Psoas muscle (tissue), 8 donors: ENCODE results near the gene IL24. TPM values are rescaled to one million over a fixed set of nuclear protein-coding genes. Genes with fewer than 3 reads are reported as not detected.

Experiments used
- ATAC-seq, 4 donors: fragments of 200-7000 bp; cut with Tn5 transposase; one replicate each; pipeline ENCODE4 v1.9.1; 2020; ENCODE audit warnings: moderate library complexity in 3 of 4, mild to moderate bottlenecking in 2 of 4
- DNase-seq, 2 donors: peaks; one replicate each; pipeline ENCODE4 v3.0.0-alpha.2; 2020
- H3K27ac ChIP-seq: fragments of 200-600 bp; one replicate; pipeline ENCODE4 v1.8.0; 2022
- H3K27me3 ChIP-seq, 3 donors: fragments of 200-600 bp in 1 of 3; one replicate each; pipeline versions ENCODE4 v1.6.1 to v1.8.0; 2013 to 2022; ENCODE audit warnings: low read length in 2 of 3, mild to moderate bottlenecking in 2 of 3, moderate library complexity in 1 of 3; ENCODE audit not compliant: insufficient read depth in 3 of 3
- H3K36me3 ChIP-seq, 2 donors: fragments of 200-600 bp in 1 of 2; one replicate each; pipeline versions ENCODE4 v1.6.1 to v1.8.0; 2013 to 2022; ENCODE audit warnings: low read depth in 1 of 2, mild to moderate bottlenecking in 1 of 2, moderate library complexity in 1 of 2; ENCODE audit not compliant: insufficient read depth in 1 of 2
- H3K4me1 ChIP-seq: fragments of 200-600 bp; one replicate; pipeline ENCODE4 v1.8.0; 2022
- H3K4me3 ChIP-seq: fragments of 200-600 bp; one replicate; pipeline ENCODE4 v1.8.0; 2022; ENCODE audit warnings: mild to moderate bottlenecking
- H3K9me3 ChIP-seq: fragments of 200-600 bp; one replicate; pipeline ENCODE4 v1.8.0; 2022
- WGBS, 3 donors: extraction: QIAGEN DNeasy Blood & Tissue Kit; methylation state at CpG; one replicate each; pipeline versions ENCODE4 v1.1.6 to v1.1.7; 2013; 5-methylcytosine and 5-hydroxymethylcytosine counted together
- intact Hi-C, 2 donors: fragments of 100-400 bp; cut with DNase I; formaldehyde crosslinking; loops; one replicate each; pipeline versions ENCODE4 v1.11.0 to v1.14.2; 2022
- polyA plus RNA-seq, 3 donors: library from polyadenylated mRNA; stranded (reverse); fragments of 200-250 nt; gene quantifications; one replicate each; pipeline ENCODE4 v1.2.3, GENCODE V29; 2013
- total RNA-seq, 4 donors: library from RNA; stranded (reverse); fragmentation: NEBNext Ultra II Directional in 2 of 4; extraction: Animal tissue kit (Norgen Biotek cat#: 25700) in 2 of 4; gene quantifications; one replicate each; pipeline versions ENCODE4 v1.2.1 to v1.2.4, GENCODE V29; 2021 to 2023
- TF ChIP-seq, protein P1 (sequence below): fragments of 200-600 bp; IDR thresholded peaks from one replicate; pipeline ENCODE4 v1.8.0; 2022; ENCODE audit warnings: antibody characterized with exemption
- donor health status: healthy with polysubstance abuse.
- donor health status: DM: no; HTN: no; CAD: no; lungs with moderate emphysema.
- donor health status: Bipolar disorder and iron deficiency.
- donor health status: healthy.
- donor health status: DM: yes; HTN: yes; CAD: no.
- donor health status: DM: no; HTN: no; CAD: no.
- donor health status: DM: no; HTN: no; CAD: no.
- donor health status: DM: yes; HTN: yes; CAD: no.

IL24 gene
- total and polyA plus RNA-seq, 7 donors, result 0.05 to 20.3 (median 0.23) TPM; not detected in 2

- TF ChIP-seq, protein P1, sequence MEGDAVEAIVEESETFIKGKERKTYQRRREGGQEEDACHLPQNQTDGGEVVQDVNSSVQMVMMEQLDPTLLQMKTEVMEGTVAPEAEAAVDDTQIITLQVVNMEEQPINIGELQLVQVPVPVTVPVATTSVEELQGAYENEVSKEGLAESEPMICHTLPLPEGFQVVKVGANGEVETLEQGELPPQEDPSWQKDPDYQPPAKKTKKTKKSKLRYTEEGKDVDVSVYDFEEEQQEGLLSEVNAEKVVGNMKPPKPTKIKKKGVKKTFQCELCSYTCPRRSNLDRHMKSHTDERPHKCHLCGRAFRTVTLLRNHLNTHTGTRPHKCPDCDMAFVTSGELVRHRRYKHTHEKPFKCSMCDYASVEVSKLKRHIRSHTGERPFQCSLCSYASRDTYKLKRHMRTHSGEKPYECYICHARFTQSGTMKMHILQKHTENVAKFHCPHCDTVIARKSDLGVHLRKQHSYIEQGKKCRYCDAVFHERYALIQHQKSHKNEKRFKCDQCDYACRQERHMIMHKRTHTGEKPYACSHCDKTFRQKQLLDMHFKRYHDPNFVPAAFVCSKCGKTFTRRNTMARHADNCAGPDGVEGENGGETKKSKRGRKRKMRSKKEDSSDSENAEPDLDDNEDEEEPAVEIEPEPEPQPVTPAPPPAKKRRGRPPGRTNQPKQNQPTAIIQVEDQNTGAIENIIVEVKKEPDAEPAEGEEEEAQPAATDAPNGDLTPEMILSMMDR, result no peak
- ATAC-seq (no peak), DNase-seq (no peak)
- WGBS, 3 donors, result 82 to 84% (median 82%) methylated on average over 17 of the region's 17 CpGs
- no peaks in the 10 kb centered on the region for H3K9me3 ChIP-seq
- H3K27me3 ChIP-seq, result no peaks in the 10 kb centered on the region
- H3K27ac ChIP-seq, result no peak overlapping the region
- no peak overlapping the region for H3K4me3 ChIP-seq
- H3K36me3 ChIP-seq, result no peaks in the 10 kb centered on the region
- intact Hi-C loops, result no loop called here
- H3K4me1 ChIP-seq, result no peaks in the 10 kb centered on the region
These were observed 33.1 kb downstream of the IL24 start for GRCh38 chr1:206930210-206930798.

- WGBS, 3 donors, result 74 to 83% (median 78%) methylated on average over 6 of the region's 6 CpGs
- Histone ChIP-seq H3K4me3 (no peak overlapping the region), H3K36me3 (no peaks in the 10 kb centered on the region), H3K27ac (no peak overlapping the region), H3K4me1 (no peaks in the 10 kb centered on the region), H3K27me3 (no peaks in the 10 kb centered on the region), H3K9me3 (no peaks in the 10 kb centered on the region)
- DNase-seq (no peak), ATAC-seq (no peak)
- TF ChIP-seq, protein P1, result no peak
- intact Hi-C loops, result no loop called here
These were observed 34.5 kb downstream of the IL24 start for GRCh38 chr1:206931709-206932108.

- TF ChIP-seq, protein P1, result no peak
- ATAC-seq (no peak), DNase-seq (no peak)
- H3K4me3 ChIP-seq, result no peak overlapping the region
- H3K9me3 ChIP-seq, result no peaks in the 10 kb centered on the region
- intact Hi-C loops, result no loop called here
- H3K36me3 ChIP-seq, result no peaks in the 10 kb centered on the region
- H3K4me1 ChIP-seq, result no peaks in the 10 kb centered on the region
- no peaks in the 10 kb centered on the region for H3K27me3 ChIP-seq
- no peak overlapping the region for H3K27ac ChIP-seq
- WGBS, 3 donors, result 60 to 68% (median 62%) methylated on average over 8 of the region's 8 CpGs
These were observed 34.9 kb downstream of the IL24 start for GRCh38 chr1:206932177-206932576.

DNA sequence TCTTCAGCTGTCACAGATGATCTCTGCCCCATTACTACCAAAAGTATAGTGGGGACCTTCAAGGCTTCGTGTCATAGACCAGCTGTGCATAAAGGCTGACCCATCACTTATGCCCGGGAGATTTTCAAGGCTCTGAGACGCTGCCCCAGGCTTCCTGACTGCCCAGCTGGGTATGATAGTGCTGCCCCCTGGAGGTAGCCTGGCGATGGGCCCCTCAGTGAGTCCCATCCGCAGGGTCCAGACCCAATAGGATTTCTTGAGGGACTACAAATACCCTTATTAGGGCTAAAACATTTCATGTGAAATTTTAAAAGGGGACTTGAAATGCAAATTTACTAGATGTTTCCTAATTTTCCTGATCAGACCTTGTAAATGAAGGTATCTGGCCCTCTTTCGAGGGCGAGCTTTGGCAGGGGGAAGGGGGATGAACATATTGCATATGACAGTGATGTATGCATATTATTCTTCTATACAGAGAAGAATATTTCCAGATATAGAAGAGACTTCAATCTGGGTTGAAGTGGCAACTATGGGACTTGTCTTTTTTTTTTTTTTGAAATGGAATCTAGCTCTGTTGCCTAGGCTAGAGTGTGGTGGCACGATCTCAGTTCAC lies 36.2 kb downstream of the IL24 start:
- DNase-seq (peak in 1 of 2 donors; percentile 58), ATAC-seq (peak in 2 of 4 donors; percentile 55 to 62)
- no peaks in the 10 kb centered on the region for H3K9me3 ChIP-seq
- 59 to 69% (median 66%) methylated on average over 8 of the region's 8 CpGs for WGBS, 3 donors
- intact Hi-C loops, result no loop called here
- TF ChIP-seq, protein P1, result peak; percentile 34
- H3K27ac ChIP-seq, result no peak overlapping the region
- no peaks in the 10 kb centered on the region for H3K27me3 ChIP-seq
- H3K36me3 ChIP-seq, result no peaks in the 10 kb centered on the region
- no peaks in the 10 kb centered on the region for H3K4me1 ChIP-seq
- H3K4me3 ChIP-seq, result no peak overlapping the region
